Hippocampal formation (tissue), 2 donors: Measurements from ENCODE around the gene MAP2.

ENCODE experiments used
- DNase-seq, 2 donors: peaks; one replicate each; lab custom pipeline; 2025; lab: John Stamatoyannopoulos, UW

MAP2 gene

GRCh38 chr2:209424199-209424701 lies 403 bp downstream of the MAP2 start:
- no peak for DNase-seq

- DNase-seq, result no peak
Observed at GRCh38 chr2:209424781-209425470, 1.1 kb downstream of the MAP2 start.

GRCh38 chr2:209425471-209426071 lies 1.7 kb downstream of the MAP2 start:
- DNase-seq, result peak in 1 of 2 donors; percentile 40

GRCh38 chr2:209426432-209426831 lies 2.6 kb downstream of the MAP2 start:
- no peak for DNase-seq

GRCh38 chr2:209431701-209432100 lies 7.9 kb downstream of the MAP2 start:
- DNase-seq, result no peak

- DNase-seq, result peak in 1 of 2 donors; percentile 20
Observed at GRCh38 chr2:209441541-209441940, 17.7 kb downstream of the MAP2 start.

GRCh38 chr2:209442939-209443338 lies 19.1 kb downstream of the MAP2 start:
- DNase-seq, result no peak

GRCh38 chr2:209445485-209445884 lies 21.6 kb downstream of the MAP2 start:
- no peak for DNase-seq

GRCh38 chr2:209451209-209451834 lies 27.5 kb downstream of the MAP2 start:
- DNase-seq, result no peak

- no peak for DNase-seq
Observed at GRCh38 chr2:209456489-209456888, 32.6 kb downstream of the MAP2 start.

- peak in 1 of 2 donors; percentile 14 for DNase-seq
Observed at GRCh38 chr2:209458008-209458979, 34.4 kb downstream of the MAP2 start.

- no peak for DNase-seq
Observed at GRCh38 chr2:209459359-209459758, 35.5 kb downstream of the MAP2 start.

- DNase-seq, result no peak
Observed at GRCh38 chr2:209460151-209460761, 36.4 kb downstream of the MAP2 start.

GRCh38 chr2:209463226-209463625 lies 39.4 kb downstream of the MAP2 start:
- DNase-seq, result no peak

GRCh38 chr2:209463835-209464234 lies 40.0 kb downstream of the MAP2 start:
- DNase-seq, result no peak

GRCh38 chr2:209468846-209469245 lies 45.0 kb downstream of the MAP2 start:
- DNase-seq, result no peak

GRCh38 chr2:209469481-209469880 lies 45.6 kb downstream of the MAP2 start:
- no peak for DNase-seq

GRCh38 chr2:209470466-209470865 lies 46.6 kb downstream of the MAP2 start:
- no peak for DNase-seq

GRCh38 chr2:209471037-209471436 lies 47.2 kb downstream of the MAP2 start:
- no peak for DNase-seq

GRCh38 chr2:209472112-209472832 lies 48.4 kb downstream of the MAP2 start:
- no peak for DNase-seq

- no peak for DNase-seq
Observed at GRCh38 chr2:209472871-209473270, 49.0 kb downstream of the MAP2 start.
